ENCODE measurements around the gene AHSA1.

Gene AHSA1

DNA sequence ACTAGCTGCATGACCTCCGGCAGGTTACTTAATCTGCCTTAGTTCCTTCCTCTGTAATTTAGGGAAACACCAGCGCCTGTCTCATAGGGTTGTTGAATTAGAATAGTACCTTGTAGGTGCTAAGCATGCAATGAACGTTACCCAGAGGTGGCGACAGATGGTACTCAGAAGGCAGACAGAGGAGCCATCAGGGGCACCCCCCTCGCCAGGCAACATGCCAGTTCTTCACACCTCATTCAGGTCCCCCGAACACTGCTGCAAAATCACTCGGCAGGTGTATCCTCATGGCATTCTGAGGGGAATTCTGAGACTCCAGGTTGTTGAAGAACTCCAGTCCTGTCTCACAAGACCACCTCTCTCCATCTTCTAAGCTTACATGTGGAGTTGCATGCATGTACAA is 30.7 kb downstream of the AHSA1 start:
- no peak for DNase-seq (ENCODE audit: extremely low read depth, low read depth)
- TF ChIP-seq CTCF (IDR thresholded peaks at IDR 0.05; ENCODE audit: low read depth, low read length) = no peak

- TF ChIP-seq CTCF (IDR thresholded peaks at IDR 0.05; ENCODE audit: low read depth, low read length) = no peak
- DNase-seq (ENCODE audit: extremely low read depth, low read depth) = no peak
Measured at GRCh38 chr14:77489041-77489440, 31.1 kb downstream of the AHSA1 start.

GRCh38 chr14:77490347-77490986 is 32.6 kb downstream of the AHSA1 start:
- TF ChIP-seq CTCF (IDR thresholded peaks at IDR 0.05; ENCODE audit: low read depth, low read length) = no peak
- DNase-seq (ENCODE audit: extremely low read depth, low read depth) = no peak

GRCh38 chr14:77491056-77491455 is 33.2 kb downstream of the AHSA1 start:
- TF ChIP-seq CTCF (IDR thresholded peaks at IDR 0.05; ENCODE audit: low read depth, low read length) = no peak

DNA sequence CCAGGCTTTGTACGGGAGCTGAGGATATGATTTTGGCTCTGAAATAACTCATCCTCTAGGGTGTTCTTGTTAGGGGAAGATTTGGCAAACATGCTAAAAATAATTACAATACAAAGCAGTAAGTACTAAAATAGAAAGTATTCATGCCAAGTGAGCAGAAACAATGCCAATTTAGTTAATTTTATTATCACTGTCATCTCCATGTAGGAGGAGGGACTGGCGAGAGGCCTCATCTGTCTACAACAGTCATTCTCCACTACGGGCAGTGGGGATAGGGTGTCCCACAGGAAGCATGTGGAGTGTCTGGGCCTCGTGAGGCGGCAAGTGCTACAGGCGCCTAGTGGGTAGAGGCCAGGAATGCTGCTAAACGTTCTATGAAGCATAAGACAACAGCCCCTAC is 37.4 kb downstream of the AHSA1 start:
- TF ChIP-seq CTCF (IDR thresholded peaks at IDR 0.05; ENCODE audit: low read depth, low read length) = no peak
- DNase-seq (ENCODE audit: extremely low read depth, low read depth) = no peak

More at GRCh38 chr14:77491056-77491455, 33.2 kb downstream of the AHSA1 start:
- DNase-seq (ENCODE audit: extremely low read depth, low read depth) = no peak

- DNase-seq (ENCODE audit: extremely low read depth, low read depth) = no peak
Measured at GRCh38 chr14:77498120-77498979, 40.5 kb downstream of the AHSA1 start, which contains the start of gene ISM2. TSS of gene ISM2 (minus strand) at chr14:77498816. CDS start at chr14:77498793, 23 bp downstream.

More at GRCh38 chr14:77498120-77498979, 40.5 kb downstream of the AHSA1 start, which contains the start of gene ISM2:
- TF ChIP-seq CTCF (IDR thresholded peaks at IDR 0.05; ENCODE audit: low read depth, low read length) = no peak
